HG02588 (cell line): ENCODE measurements around the gene CDC6.

ENCODE experiments used
- ATAC-seq: cut with Tn5 transposase; IDR thresholded peaks from one replicate; pipeline ENCODE4 v1.9.1; 2021; ENCODE audit warnings: mild to moderate bottlenecking, moderate library complexity; ENCODE audit not compliant: unreplicated experiment

CDC6 gene

DNA sequence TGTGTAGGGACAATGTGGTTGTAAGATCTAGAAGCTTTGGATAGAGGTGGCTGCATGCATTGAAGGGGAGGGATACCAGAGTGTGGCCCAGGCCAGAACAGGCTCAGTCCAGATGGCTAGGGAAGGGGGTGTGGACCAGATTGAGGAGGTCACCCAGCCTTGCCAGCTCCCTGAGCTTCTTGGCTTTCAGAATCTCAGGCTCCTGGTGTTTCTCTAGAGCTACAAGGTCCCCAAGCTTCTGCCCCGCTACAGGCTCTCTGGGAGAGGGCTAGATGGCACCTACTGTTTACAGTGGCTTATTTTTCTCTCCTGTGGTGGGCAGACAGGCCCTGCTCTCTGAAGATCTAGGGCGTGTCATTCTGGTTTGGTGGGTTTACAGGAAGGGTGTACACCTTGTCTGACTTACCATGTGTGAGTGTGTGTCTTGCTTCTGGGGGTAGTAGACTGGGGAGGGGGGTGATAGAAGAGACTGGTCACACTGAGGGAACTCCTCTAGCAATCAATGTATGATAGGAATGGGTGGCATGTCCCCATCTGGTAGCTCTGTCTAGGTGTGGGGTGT lies 22.4 kb downstream of the CDC6 start:
- ATAC-seq = no peak

DNA sequence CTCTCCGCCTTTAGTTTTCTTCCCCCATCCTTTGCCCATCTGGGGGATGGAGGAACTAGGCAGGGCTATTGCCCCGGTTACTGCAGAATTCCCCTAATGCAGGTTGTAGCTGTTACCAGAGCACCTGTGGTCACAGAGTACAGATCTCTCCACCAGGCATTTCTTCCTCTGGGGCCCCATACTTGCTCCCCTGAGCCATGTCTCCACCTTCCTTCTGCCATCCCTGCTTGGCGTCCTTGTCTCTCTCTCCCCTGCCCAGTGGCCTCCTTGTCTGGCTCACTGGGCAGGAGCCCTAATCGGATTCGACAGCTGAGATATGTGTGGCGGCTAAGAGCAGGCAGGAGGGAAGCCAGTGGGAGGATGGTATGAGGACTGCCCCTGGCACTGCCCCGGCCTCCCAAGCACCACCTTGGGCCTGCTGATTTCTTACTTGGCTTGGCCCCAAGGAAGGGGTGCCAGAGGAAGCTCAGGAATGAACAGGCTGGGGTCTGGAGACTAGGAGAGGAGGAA lies 23.3 kb downstream of the CDC6 start:
- ATAC-seq = no peak

DNA sequence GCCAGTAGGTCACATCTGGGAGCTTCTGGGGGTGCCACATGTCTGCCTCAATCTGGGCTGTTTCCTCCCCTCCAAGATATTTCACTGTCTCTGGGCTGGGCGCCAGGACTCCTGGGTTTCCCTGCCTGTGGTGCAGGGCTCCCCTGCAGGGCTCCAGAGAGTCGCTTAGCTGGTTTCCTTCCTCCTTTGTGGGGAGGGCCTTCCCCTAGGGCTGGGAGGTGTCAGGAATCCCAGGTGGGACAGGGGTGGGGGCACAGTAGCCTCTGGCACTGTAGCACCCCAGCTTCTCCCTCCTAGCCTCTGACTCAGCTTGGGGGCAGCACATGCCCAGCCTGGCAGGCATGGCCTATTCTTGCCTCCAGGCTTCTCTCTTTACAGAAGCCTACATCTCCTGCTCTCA lies 23.9 kb downstream of the CDC6 start:
- ATAC-seq = no peak

DNA sequence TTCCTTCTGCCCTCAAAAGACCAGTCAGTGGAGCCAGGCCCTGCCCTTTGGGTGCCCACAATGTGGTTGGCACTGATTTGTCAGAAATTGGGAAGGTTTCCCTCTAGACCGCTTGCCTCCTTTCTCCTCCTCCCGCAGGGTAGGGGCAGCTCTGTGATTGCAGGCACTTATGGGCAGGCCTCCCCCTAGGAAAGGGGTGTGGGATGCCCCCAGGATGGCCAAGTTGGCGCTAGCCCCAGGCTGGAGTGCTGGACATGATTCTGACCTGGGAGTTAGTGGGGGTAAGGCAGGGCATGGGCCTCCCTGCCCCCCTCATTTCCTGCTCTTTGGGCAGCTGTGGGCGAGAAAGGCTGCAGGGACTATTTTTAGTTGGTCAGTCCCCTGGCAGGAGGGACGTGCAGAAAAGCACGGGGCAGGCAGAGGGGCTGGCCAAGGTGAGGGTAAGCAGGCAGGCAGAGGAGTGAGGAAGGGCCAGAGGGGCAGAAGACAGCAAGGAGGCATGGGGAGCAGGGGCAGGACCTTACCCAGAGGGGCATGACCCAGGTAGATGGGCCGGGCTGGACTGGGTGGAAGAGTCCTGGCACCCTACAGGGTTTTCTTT lies 24.6 kb downstream of the CDC6 start:
- ATAC-seq = no peak

DNA sequence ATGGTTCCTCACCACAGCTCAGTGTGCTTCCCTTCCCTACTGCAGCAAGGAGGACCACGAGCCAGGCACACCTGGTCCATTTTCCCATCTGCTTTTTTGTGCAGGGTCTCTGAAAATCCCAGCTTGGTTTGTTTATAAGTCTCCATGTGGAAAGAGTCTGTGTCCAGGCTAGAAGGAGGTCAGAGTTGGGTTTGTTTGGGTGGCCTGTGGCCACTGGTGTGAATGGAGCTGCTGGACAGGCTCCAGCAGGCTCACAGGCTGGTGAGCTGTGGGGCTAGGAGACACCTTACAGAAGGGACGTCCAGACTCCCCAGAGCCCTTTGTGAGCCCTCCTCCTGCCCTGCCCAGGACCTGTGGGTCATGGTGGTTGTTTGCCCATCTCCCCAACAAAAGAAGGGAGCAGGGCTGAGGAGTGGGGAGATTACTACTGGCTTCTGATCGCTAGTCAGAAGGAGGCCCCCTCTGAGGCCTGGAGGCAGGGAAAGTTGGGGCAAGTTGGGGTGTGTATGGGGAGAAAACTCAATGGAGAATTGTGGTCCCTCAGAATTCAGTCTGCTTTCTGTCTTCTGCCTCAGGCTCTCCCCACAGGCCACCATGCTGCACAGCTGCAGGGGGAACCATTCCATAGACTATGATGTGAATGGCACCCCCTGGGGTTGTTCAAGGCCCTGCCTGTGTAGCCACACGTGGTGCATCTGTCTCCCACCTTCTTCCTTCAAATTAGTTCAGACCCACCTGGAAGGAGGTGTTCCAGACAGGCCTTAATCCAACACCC lies 25.4 kb downstream of the CDC6 start:
- no peak for ATAC-seq

DNA sequence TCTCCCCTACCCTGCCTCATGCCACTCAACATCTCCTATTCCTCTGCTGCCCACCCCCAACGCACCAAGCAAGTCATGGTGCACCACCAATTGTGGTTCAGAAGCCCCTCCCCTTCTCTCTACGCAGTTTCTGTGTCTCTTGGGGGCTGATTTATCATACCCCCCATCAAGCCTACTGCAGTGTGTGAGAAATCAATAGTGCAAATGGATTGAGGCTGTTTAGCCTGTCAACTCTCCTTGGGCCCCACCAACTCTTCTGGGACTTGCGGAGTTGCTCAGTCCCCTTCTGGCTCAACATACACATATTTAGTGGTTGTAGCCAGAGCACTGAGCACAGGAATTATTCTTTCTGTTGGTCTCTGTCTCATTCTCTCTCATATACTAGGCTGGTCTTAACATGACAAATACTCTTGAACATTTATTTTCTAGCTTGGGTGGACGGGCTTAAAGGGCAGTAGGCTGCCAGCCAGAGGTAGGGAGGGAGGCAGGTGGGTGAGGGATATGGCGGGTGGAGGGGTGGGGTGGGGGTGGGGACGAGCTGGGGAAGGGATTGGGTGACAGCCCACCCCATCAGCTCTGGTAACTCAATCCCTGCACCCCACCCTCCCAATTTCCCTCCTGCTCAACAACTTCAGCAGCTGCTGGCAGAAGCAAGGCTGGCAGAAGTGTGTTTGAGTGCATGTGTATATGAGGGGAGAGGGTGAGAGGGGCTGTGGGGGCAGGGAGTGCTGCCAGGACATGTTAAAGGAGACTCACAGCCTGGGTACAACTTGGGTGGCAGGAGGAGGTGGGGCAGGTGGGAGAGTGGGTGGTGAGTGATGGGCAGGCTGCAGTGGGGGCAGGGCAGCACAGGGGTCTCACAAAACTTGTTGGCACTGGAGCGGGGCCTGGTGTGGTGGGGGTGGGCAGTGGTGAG lies 26.2 kb downstream of the CDC6 start:
- ATAC-seq = no peak

DNA sequence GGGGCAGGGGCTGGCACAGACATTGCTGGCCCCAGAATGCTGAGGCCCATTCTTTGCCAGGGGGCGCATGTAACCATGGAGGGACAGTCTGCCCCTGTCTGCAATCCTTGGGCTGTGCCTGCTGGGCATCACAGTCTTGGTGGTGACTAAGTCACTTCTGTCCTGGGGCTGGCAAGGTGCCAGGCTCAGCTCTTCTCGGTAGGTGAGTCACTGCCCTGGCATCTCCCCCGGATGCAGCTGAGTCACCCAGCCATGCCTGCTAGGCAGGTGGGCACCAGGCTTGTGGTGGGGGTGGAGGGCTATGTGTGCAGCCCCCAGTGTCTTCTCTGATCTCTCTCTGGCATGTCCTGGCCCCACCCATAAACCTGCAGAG lies 26.9 kb downstream of the CDC6 start:
- ATAC-seq = no peak

DNA sequence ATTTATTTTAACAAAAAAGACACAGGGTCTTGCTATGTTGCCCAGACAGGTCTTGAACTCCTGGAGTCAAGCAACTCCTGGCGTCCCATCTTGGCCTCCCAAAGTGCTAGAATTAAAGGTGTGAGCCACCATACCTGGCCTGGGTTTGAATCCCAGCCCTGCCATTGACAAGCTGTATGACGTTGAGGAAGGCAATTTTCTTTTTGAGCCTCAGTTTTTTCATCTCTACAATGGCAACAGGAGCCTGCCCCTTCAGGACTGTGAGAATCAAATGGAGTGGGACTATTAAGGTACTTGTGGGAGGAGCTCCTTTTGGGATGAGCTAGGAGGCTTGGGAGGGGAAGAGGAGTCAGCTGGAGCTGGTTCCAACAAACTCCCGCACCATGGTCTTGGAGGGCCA lies 27.5 kb downstream of the CDC6 start:
- ATAC-seq = no peak

DNA sequence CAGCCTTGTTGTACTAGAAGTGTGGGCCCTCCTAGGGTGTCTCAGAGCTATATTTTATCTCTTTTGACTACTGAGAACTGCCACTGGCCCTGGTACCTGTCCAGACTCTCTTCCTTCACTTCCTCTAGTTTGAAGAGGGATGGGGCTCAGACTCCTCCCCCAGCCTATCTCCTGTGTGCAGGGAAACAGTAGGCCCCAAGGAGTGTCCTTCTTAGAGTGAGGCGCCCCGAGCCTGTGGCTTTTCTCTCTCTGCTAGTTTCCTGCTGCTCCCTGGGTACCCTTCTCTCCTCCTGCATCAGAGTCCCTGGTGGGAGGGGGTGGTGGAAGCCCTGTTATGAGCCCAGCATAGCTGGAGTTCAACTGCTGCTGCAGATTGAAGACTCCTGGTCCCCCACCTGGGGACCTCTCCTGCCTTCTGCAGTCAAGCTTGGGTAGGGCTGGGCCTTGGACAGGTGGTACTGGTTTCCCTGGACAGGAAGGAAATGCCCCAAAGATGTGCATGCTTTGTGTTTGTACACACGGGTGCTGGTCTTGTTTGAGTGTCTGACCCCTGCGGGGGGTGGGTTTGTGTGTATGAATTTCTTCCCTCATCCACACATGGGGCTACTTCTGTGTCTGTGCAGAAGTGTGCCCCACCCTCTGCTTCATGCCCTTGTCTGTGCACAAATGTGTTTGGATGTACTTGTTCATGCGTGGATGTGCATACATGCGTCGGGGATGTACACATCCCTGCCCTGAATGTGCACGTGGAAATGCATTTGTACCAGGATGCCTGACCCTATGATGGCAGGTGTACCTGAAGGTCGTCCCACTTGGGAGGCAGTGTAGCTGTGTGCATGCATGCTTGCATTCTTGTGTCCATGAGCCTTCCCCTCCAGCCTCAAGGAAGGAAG lies 28.2 kb downstream of the CDC6 start:
- ATAC-seq = no peak

DNA sequence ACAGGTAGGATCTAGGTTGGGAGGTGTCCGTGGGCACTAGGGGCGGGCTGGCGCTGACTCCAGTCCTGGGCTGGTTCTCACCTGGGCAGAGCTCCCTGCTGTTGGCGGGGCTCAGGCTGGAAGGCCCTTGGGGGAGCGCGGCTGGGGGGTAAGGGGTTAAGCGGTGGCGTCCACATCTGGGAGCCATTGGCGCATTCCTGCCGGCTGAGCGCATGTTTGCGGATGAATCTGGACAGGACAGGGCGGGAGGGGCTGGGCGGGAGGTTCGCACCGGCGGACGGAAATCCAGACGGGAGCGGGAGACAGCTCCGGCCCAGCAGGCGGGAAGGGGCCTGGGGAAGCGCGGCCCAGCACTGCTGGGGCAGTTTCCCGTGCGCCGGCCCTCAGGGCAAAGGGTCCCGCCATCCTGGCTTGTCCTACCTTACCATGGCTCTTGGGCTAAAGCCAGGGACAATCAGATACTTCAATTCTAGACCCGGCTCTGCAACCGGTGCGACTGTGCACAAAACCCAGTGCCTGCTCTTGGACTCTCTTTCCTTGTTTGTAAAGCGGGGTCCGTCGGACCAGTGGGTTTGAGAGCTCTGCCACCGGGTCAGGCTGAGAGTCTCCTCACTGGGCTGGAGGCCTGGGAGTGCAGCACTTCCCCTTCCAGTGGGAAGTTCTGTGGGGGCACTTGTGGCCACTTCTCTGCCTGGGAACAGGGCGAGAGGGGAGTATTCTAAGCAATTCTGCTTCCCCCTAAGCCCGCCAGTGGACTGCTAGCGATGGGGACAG lies 29.1 kb downstream of the CDC6 start:
- ATAC-seq = no peak

DNA sequence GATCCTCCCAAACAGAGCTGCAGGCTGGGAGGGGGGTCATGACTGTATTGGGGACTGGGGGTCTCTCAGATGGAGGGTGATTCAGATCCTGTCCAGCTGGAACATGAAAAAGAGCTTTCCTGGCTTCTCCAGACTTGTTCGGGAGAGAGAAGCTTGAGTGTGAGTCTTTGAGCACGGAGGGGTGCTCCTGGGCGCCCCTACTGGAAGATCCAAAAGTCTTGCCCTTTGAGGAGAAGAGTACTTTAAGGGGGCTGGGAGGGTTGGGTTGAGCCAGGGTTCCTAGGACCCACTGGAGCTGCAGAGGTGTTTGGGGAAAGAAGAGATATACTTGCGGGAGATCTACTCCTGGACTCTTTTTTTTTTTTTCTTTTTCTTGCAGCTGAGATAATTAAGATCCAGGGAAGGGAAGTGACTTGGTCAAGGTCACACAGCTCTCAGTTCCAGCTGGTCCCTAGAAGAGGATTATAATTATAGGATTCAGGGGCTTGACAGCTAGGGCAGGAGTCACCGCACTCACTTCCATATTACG lies 29.7 kb downstream of the CDC6 start:
- ATAC-seq = no peak

DNA sequence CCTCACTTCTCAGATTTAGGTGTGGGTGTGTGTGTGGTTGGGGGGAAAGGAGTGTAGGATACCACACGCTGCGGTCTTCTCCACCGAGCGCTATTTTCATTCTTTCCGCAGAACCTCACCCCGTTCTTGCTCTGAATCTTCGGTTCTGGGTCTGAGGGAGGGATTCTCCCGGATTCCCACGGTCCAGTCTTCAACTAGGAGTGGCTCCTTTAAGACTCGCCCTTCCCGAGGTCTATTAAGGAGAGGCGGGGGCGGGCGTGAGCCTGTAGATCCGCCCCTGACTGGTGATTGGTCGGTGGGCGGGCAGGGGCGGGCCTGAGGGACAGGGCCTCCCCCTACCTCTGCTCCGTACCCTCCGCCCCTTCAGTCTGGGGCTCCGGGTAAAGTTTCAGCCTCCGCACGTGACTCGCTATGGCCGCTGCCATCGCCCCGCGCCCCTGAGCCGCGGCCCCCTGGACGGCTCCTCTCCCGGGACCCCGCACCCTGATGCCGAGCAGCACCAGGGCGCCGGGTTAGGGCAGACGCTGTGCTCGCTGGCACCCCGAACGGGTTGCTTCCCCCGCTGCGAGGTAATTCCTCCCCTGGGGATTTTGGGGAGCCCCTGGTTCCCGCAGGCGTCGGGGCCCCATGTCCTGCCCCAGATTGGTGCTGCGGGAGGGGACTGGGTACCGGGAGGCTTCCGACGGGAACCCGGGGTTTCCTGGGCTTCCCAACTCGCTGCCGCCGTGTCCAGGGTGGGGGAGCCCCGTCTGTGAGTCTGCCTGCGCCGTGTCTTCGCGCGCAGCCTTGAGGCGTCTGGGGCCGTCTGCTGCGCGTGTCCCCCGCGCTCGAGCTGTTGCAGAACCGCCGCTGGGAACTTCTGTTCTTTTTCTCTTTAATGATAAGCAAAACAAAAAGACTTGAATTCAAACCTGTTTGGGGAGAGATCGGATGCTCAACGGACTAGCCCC lies 30.5 kb downstream of the CDC6 start:
- peak; percentile 51 for ATAC-seq

DNA sequence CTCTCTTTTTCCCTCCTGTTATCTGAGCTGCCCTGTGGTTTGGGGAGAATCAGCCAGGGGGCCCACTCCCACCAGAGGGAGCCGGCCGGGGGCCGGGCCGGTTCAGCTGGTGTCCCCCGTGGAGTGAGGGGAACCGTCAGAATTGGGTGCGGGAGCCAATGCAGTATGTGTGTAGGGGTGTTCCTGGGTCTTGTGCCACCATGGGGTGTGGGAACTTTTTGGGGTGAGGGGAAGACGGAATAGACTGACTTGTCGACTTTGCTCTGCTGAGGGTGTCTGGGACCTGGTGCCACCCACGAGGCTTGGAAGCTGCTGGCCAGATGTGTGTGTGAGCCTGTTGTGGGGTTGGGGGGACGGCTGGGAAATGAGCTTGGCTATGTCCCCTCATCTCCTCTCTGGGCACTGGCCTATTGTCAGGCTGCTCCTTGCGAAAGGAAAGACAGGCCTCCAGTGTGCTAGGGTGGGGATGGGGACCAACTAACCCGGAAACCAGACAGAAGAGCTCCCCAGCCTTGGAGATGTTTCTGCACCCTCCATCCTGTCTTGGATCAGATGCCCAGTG lies 31.2 kb downstream of the CDC6 start:
- no peak for ATAC-seq

DNA sequence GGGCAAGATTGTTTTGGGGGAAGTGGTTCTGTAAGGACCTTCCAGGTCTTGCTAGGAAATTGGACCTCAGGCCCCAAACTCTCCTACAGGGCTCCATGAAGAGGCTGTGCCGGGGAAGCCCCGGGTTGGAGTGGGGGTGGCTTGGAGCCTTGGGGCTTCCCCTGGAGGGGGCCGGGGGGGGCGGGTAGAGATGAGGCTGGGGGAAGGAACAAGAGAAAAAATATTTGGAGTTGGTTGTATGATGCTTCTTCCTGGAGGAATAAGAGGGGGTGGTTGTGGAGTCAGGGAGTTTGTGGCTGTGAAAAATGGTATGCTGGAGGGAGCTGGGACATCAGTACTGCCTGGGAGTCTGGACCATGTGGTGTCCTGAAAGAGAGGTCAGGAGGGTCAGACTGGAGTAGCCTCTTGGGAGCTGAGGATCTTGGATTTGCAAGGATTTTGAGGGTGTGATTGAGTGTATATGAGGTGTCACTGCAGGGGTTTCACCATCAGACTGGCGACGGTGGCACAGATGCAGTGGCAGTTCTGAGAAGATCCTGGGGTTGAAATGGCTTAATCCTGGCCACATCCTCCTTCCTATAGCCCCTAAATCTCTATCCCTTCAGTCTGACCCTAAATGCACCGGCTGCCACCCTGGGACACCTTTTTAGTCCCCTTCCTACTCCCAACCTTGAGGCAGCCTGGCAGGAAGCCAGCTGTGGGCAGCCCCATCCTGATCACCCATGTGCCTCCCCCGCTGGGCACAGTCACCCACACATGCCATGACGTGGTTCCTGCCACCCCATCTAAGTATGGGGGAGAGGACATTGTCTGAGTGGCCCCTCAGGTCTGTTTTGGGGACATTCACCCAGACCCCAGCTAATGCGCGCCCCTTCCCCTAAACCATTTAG lies 32.2 kb downstream of the CDC6 start:
- no peak for ATAC-seq

DNA sequence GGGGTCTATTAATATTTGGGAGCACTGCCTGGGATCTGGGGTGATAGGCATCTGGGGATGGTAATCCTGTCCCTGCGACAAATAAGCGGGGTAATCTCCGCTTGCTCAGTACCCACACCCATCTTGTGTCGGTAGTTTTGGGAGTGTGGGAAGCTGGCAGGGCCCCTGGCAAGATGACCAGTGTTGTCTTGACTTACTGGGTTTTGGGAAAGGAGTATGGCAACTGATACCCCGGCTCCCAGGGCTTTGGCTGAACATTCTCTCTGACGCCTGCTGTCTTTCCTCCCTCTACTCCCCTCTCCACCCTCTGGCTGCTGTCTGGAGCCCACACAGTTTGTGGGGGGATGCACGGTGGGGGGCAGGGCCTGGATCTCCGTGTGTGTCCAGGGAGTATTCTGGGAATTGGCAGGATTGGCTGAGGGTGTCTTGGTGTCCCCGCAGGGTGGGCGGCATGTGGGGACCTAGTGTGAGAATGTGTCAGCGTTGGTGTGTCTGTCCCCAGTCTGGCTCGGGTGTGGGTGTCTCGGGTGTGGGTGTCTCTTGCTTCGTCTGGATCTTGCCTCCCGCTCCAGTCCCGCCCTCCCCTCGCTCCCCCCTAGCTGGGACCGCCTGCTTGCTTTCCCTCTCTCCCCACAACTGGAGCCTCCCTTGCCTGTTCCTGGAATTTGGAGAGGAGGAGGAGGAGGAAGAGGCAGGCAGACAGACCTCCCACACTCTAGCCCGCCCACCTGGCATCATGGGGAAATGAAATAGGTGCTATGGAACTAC lies 33.3 kb downstream of the CDC6 start:
- no peak for ATAC-seq

DNA sequence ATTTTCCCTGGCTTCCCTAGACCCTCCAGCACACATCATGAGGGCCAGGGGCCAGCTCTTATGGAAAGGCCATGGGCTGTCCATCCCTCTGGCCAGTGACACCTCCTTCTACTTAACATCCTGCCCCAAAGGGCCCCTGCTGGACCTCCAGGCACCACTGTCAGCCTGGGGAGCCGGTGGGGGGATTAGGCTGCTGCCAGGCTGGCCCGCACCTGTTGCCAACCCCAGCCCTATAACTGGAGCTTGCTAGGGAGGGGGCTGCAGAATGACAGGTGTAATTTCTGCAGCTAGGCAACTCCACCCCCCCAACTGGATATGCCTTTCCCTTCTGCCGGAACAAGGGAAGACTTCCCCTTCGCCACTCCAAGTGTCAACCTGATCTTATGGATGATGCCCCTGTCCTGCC lies 33.8 kb downstream of the CDC6 start:
- ATAC-seq = no peak
